ENCODE results near the gene KDM4D. TPM values are rescaled to one million over a fixed set of nuclear protein-coding genes. Genes with fewer than 3 reads are reported as not detected.

KDM4D gene
- total and polyA plus RNA-seq, 7 experiments from 2014 or later = 0.32 to 0.70 (median 0.66) TPM

DNA sequence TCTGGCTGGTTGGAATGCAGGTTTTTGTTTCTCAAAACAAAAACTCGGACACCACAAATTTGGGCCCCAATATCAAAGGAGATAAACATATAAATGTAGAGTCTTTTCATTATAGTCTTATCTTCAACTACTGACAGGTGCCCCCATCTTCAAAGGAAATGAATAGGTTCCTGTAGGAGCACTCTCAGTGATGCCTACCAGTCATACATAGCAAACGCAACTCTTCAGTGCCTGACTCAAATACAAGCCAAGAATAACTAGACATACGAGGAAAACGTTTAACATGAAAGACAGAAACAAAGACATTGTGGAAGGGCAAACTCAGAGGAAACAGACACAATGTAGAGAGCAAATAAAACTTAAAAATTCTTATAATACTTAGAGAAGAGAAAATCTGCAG, 13.9 kb downstream of the KDM4D start:
- Mint-ChIP-seq H3K4me3 (no peak overlapping the region), H3K9me3 (no peaks in the 10 kb centered on the region), H3K27ac (no peak overlapping the region), H3K27me3 (peaks cover 24 to 45% (median 36%) of the 10 kb centered on the region in 5 donors), H3K4me1 (no peaks in the 10 kb centered on the region), H3K36me3 (peaks cover 0 to 3% (median 0%) of the 10 kb centered on the region in 5 donors)
- DNase-seq (no peak), ATAC-seq (no peak)
- Histone ChIP-seq H3K27ac (ENCODE audit: low read depth, low read length) (no peak overlapping the region), H3K4me3 (ENCODE audit: low read length) (no peak overlapping the region), H3K36me3 (ENCODE audit: control insufficient read depth in 2 of 3, insufficient read depth in 3 of 3, low read length in 3 of 3) (no peaks in the 10 kb centered on the region), H3K27me3 (ENCODE audit: control insufficient read depth in 2 of 2, insufficient read depth in 2 of 2, low read length in 2 of 2) (no peaks in the 10 kb centered on the region), H3K4me1 (ENCODE audit: control insufficient read depth in 2 of 2, insufficient read depth in 2 of 2, low read length in 2 of 2) (no peaks in the 10 kb centered on the region), H3K9me3 (ENCODE audit: control insufficient read depth in 2 of 3, low read length in 3 of 3) (no peaks in the 10 kb centered on the region)
- intact Hi-C loops (cut with micrococcal nuclease) = no loop called here
- ChIA-PET POLR2A (no interaction called here), CTCF (no interaction called here)

DNA sequence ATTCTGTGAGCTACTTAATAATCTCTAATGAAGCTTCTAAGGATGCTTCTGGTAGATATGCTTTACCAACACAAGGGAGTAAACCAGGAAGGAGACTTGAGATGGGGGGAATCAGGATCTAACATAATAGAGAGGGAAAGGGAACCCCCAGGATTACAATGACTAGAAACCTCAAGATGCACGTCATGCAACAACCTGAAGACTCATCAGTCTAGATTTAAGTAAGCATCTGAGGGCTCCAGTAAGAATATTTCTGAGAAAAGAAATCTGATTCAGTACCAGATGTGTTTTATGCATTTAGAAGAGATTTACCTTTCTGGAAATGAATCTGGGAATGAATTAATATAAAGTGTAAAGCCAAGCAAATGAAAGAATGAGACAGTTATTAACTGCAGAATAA, 15.2 kb downstream of the KDM4D start:
- POLR2A ChIA-PET = no interaction called here
- no peak overlapping the region for H3K4me3 Mint-ChIP-seq

GRCh38 chr11:94993400-94993943, 20.0 kb downstream of the KDM4D start:
- no peak overlapping the region for H3K27ac Mint-ChIP-seq
- DNase-seq (no peak), ATAC-seq (no peak)
- peaks cover 0 to 7% (median 0%) of the 10 kb centered on the region in 5 donors for H3K36me3 Mint-ChIP-seq
- Histone ChIP-seq H3K9me3 (ENCODE audit: control insufficient read depth in 2 of 3, low read length in 3 of 3) (no peaks in the 10 kb centered on the region), H3K4me3 (ENCODE audit: low read length) (no peak overlapping the region), H3K4me1 (ENCODE audit: control insufficient read depth in 2 of 2, insufficient read depth in 2 of 2, low read length in 2 of 2) (no peaks in the 10 kb centered on the region), H3K27me3 (ENCODE audit: control insufficient read depth in 2 of 2, insufficient read depth in 2 of 2, low read length in 2 of 2) (no peaks in the 10 kb centered on the region), H3K36me3 (ENCODE audit: control insufficient read depth in 2 of 3, insufficient read depth in 3 of 3, low read length in 3 of 3) (no peaks in the 10 kb centered on the region), H3K27ac (ENCODE audit: low read depth, low read length) (no peak overlapping the region)
- no peaks in the 10 kb centered on the region for H3K9me3 Mint-ChIP-seq
- ChIA-PET CTCF (no interaction called here), POLR2A (no interaction called here)
- H3K4me1 Mint-ChIP-seq = no peaks in the 10 kb centered on the region
- peaks cover 7 to 29% (median 18%) of the 10 kb centered on the region in 5 donors for H3K27me3 Mint-ChIP-seq
- H3K4me3 Mint-ChIP-seq = no peak overlapping the region
- intact Hi-C loops (cut with micrococcal nuclease) = no loop called here

More for the DNA sequence above, 15.2 kb downstream of the KDM4D start:
- H3K4me1 Mint-ChIP-seq = no peaks in the 10 kb centered on the region
- peaks cover 24 to 46% (median 27%) of the 10 kb centered on the region in 5 donors for H3K27me3 Mint-ChIP-seq
- no peaks in the 10 kb centered on the region for H3K9me3 Mint-ChIP-seq
- H3K4me1 ChIP-seq (ENCODE audit: control insufficient read depth in 2 of 2, insufficient read depth in 2 of 2, low read length in 2 of 2) = no peaks in the 10 kb centered on the region
- no peak for DNase-seq
- CTCF ChIA-PET = no interaction called here
- no peak for ATAC-seq
- no peak overlapping the region for H3K4me3 ChIP-seq (ENCODE audit: low read length)
- no peak overlapping the region for H3K27ac ChIP-seq (ENCODE audit: low read depth, low read length)
- no peak overlapping the region for H3K27ac Mint-ChIP-seq
- no peaks in the 10 kb centered on the region for H3K36me3 ChIP-seq (ENCODE audit: control insufficient read depth in 2 of 3, insufficient read depth in 3 of 3, low read length in 3 of 3)
- intact Hi-C loops (cut with micrococcal nuclease) = no loop called here
- peaks cover 0 to 3% (median 0%) of the 10 kb centered on the region in 5 donors for H3K36me3 Mint-ChIP-seq
- H3K9me3 ChIP-seq (ENCODE audit: control insufficient read depth in 2 of 3, low read length in 3 of 3) = no peaks in the 10 kb centered on the region
- no peaks in the 10 kb centered on the region for H3K27me3 ChIP-seq (ENCODE audit: control insufficient read depth in 2 of 2, insufficient read depth in 2 of 2, low read length in 2 of 2)

DNA sequence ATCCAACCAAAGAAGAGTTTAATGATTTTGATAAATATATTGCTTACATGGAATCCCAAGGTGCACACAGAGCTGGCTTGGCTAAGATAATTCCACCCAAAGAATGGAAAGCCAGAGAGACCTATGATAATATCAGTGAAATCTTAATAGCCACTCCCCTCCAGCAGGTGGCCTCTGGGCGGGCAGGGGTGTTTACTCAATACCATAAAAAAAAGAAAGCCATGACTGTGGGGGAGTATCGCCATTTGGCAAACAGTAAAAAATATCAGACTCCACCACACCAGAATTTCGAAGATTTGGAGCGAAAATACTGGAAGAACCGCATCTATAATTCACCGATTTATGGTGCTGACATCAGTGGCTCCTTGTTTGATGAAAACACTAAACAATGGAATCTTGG, 23.9 kb downstream of the KDM4D start:
- H3K4me1 ChIP-seq (ENCODE audit: control insufficient read depth in 2 of 2, insufficient read depth in 2 of 2, low read length in 2 of 2) = no peaks in the 10 kb centered on the region
- Mint-ChIP-seq H3K9me3 (no peaks in the 10 kb centered on the region), H3K27me3 (peaks cover 0 to 6% (median 0%) of the 10 kb centered on the region in 5 donors), H3K36me3 (peaks cover 0 to 12% (median 0%) of the 10 kb centered on the region in 5 donors), H3K4me1 (no peaks in the 10 kb centered on the region), H3K27ac (no peak overlapping the region), H3K4me3 (no peak overlapping the region)
- ATAC-seq (no peak), DNase-seq (no peak)
- H3K27ac ChIP-seq (ENCODE audit: low read depth, low read length) = no peak overlapping the region
- intact Hi-C loops (cut with micrococcal nuclease) = no loop called here
- H3K27me3 ChIP-seq (ENCODE audit: control insufficient read depth in 2 of 2, insufficient read depth in 2 of 2, low read length in 2 of 2) = no peaks in the 10 kb centered on the region
- CTCF ChIA-PET = no interaction called here
- H3K36me3 ChIP-seq (ENCODE audit: control insufficient read depth in 2 of 3, insufficient read depth in 3 of 3, low read length in 3 of 3) = no peaks in the 10 kb centered on the region
- no peaks in the 10 kb centered on the region for H3K9me3 ChIP-seq (ENCODE audit: control insufficient read depth in 2 of 3, low read length in 3 of 3)
- POLR2A ChIA-PET = no interaction called here
- H3K4me3 ChIP-seq (ENCODE audit: low read length) = no peak overlapping the region

GRCh38 chr11:94998285-94998684, 24.8 kb downstream of the KDM4D start:
- Mint-ChIP-seq H3K4me1 (no peaks in the 10 kb centered on the region), H3K9me3 (no peaks in the 10 kb centered on the region), H3K36me3 (peaks cover 0 to 12% (median 0%) of the 10 kb centered on the region in 5 donors), H3K4me3 (no peak overlapping the region), H3K27ac (no peak overlapping the region), H3K27me3 (peaks cover 0 to 8% (median 0%) of the 10 kb centered on the region in 5 donors)
- intact Hi-C loops (cut with micrococcal nuclease) = no loop called here
- no peak overlapping the region for H3K27ac ChIP-seq (ENCODE audit: low read depth, low read length)
- H3K4me1 ChIP-seq (ENCODE audit: control insufficient read depth in 2 of 2, insufficient read depth in 2 of 2, low read length in 2 of 2) = no peaks in the 10 kb centered on the region
- ChIA-PET CTCF (no interaction called here), POLR2A (no interaction called here)
- no peaks in the 10 kb centered on the region for H3K27me3 ChIP-seq (ENCODE audit: control insufficient read depth in 2 of 2, insufficient read depth in 2 of 2, low read length in 2 of 2)
- no peak overlapping the region for H3K4me3 ChIP-seq (ENCODE audit: low read length)
- no peaks in the 10 kb centered on the region for H3K36me3 ChIP-seq (ENCODE audit: control insufficient read depth in 2 of 3, insufficient read depth in 3 of 3, low read length in 3 of 3)
- DNase-seq (no peak), ATAC-seq (no peak)
- H3K9me3 ChIP-seq (ENCODE audit: control insufficient read depth in 2 of 3, low read length in 3 of 3) = no peaks in the 10 kb centered on the region

DNA sequence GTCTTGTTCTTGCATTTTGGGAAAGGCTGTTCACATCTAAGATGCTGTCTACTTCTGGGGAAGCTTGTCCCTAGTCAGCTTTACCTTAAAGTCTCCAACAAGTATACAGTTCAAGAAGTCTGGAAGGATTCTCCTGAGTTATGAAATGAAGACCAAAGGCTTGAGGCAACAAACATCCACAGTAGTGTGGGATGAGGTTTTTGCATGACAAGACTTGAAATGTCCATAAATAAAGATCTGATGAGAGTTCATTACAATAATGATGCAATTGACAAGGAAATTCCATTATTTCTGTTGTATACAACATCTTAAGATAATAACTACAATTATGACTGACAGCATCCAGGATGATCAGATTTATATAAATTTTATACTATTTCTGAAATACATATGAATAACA, 30.2 kb downstream of the KDM4D start:
- H3K4me1 ChIP-seq (ENCODE audit: control insufficient read depth in 2 of 2, insufficient read depth in 2 of 2, low read length in 2 of 2) = no peaks in the 10 kb centered on the region
- Mint-ChIP-seq H3K9me3 (peaks cover 0 to 2% (median 0%) of the 10 kb centered on the region in 11 donors), H3K4me3 (no peak overlapping the region), H3K36me3 (peaks cover 0 to 5% (median 0%) of the 10 kb centered on the region in 5 donors), H3K4me1 (no peaks in the 10 kb centered on the region), H3K27ac (no peak overlapping the region), H3K27me3 (peaks cover 0 to 36% (median 4%) of the 10 kb centered on the region in 5 donors)
- intact Hi-C loops (cut with micrococcal nuclease) = no loop called here
- H3K27ac ChIP-seq (ENCODE audit: low read depth, low read length) = no peak overlapping the region
- no peaks in the 10 kb centered on the region for H3K27me3 ChIP-seq (ENCODE audit: control insufficient read depth in 2 of 2, insufficient read depth in 2 of 2, low read length in 2 of 2)
- POLR2A ChIA-PET = no interaction called here
- DNase-seq (no peak), ATAC-seq (no peak)
- no peak overlapping the region for H3K4me3 ChIP-seq (ENCODE audit: low read length)
- H3K36me3 ChIP-seq (ENCODE audit: control insufficient read depth in 2 of 3, insufficient read depth in 3 of 3, low read length in 3 of 3) = no peaks in the 10 kb centered on the region
- H3K9me3 ChIP-seq (ENCODE audit: control insufficient read depth in 2 of 3, low read length in 3 of 3) = no peaks in the 10 kb centered on the region
- CTCF ChIA-PET = no interaction called here

DNA sequence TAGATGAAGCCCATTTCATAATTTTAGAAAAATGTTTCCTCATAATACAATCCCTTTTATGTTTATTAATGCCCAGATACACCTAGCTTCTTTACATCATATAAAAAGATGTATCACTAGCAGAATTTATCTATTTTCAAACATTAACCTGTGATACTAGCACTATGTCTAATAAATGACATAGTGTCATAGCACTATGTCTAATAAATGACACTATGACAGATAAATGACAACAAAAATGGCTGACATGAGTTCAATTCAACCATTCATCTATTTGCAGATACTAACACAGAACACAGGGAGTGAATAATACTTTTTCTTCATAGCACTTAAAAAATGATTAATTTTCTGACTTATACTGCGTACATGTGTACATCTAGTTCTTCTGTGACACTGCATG, 32.1 kb downstream of the KDM4D start:
- Histone ChIP-seq H3K36me3 (ENCODE audit: control insufficient read depth in 2 of 3, insufficient read depth in 3 of 3, low read length in 3 of 3) (no peaks in the 10 kb centered on the region), H3K27ac (ENCODE audit: low read depth, low read length) (no peak overlapping the region), H3K4me1 (ENCODE audit: control insufficient read depth in 2 of 2, insufficient read depth in 2 of 2, low read length in 2 of 2) (no peaks in the 10 kb centered on the region), H3K4me3 (ENCODE audit: low read length) (no peak overlapping the region), H3K9me3 (ENCODE audit: control insufficient read depth in 2 of 3, low read length in 3 of 3) (no peaks in the 10 kb centered on the region), H3K27me3 (ENCODE audit: control insufficient read depth in 2 of 2, insufficient read depth in 2 of 2, low read length in 2 of 2) (no peaks in the 10 kb centered on the region)
- Mint-ChIP-seq H3K36me3 (no peaks in the 10 kb centered on the region), H3K27me3 (peaks cover 0 to 52% (median 10%) of the 10 kb centered on the region in 5 donors), H3K4me3 (no peak overlapping the region), H3K4me1 (no peaks in the 10 kb centered on the region), H3K27ac (no peak overlapping the region), H3K9me3 (peaks cover 0 to 3% (median 0%) of the 10 kb centered on the region in 11 donors)
- DNase-seq (no peak), ATAC-seq (no peak)
- ChIA-PET POLR2A (no interaction called here), CTCF (interaction anchor here (0.5 kb wide), 1 partner anchor 491 kb away, joined by 3 read pairs; no protein-coding TSS in a partner anchor)
- intact Hi-C loops (cut with micrococcal nuclease) = no loop called here

Measured in naive thymus-derived CD4-positive, alpha-beta T cell (primary cell).